Tibial nerve (tissue), 4 donors: ENCODE data around the gene RXRB. TPM values are rescaled to one million over a fixed set of nuclear protein-coding genes. Genes with fewer than 3 reads are reported as not detected.

Experiments used
- DNase-seq, 2 donors: peaks; one replicate each; pipeline ENCODE4 v3.0.0-alpha.2; 2019; ENCODE audit warnings: low spot score in 2 of 2
- H3K27ac ChIP-seq, 4 donors: fragments of 200-600 bp; sonication (generic) in 3 of 4; one replicate each; pipeline ENCODE4 v1.5.1; 2017 to 2019; ENCODE audit warnings: mild to moderate bottlenecking in 1 of 4
- H3K27me3 ChIP-seq, 2 donors: fragments of 200-600 bp; sonication (generic) in 1 of 2; one replicate each; pipeline versions ENCODE4 v1.5.1 to v1.6.0; 2017 to 2019
- H3K36me3 ChIP-seq, 3 donors: fragments of 200-600 bp; sonication (generic); one replicate each; pipeline ENCODE4 v1.5.1; 2018 to 2019
- H3K4me1 ChIP-seq, 4 donors: fragments of 200-600 bp; sonication (generic) in 3 of 4; one replicate each; pipeline ENCODE4 v1.5.1; 2017 to 2019
- H3K4me3 ChIP-seq, 4 donors: fragments of 200-600 bp; sonication (generic) in 3 of 4; one replicate each; pipeline ENCODE4 v1.5.1; 2017 to 2019; ENCODE audit warnings: mild to moderate bottlenecking in 1 of 4, moderate library complexity in 1 of 4
- H3K9me3 ChIP-seq, 4 donors: fragments of 200-600 bp; sonication (generic) in 3 of 4; one replicate each; pipeline ENCODE4 v1.5.1; 2017 to 2019
- EP300 ChIP-seq, 2 donors: sonication (generic); formaldehyde crosslinking; IDR thresholded peaks; one replicate each; pipeline ENCODE4 v1.6.1; 2017; ENCODE audit warnings: antibody characterized with exemption in 2 of 2, mild to moderate bottlenecking in 1 of 2
- POLR2A ChIP-seq, 2 donors: fragments of 450-650 bp; IDR thresholded peaks; one replicate each; pipeline ENCODE4 v1.6.1; 2017; ENCODE audit warnings: antibody characterized with exemption in 2 of 2, mild to moderate bottlenecking in 2 of 2, moderate library complexity in 2 of 2
- WGBS, 2 donors: methylation state at CpG; one replicate each; pipeline ENCODE4 v1.1.5; 2018; 5-methylcytosine and 5-hydroxymethylcytosine counted together
- total RNA-seq, 4 donors: library from RNA; depleted of rRNA; stranded (reverse); fragments of >200 nt; gene quantifications; one replicate each; pipeline ENCODE4 v1.1.0, GENCODE V29; 2016
- TF ChIP-seq, protein P1 (sequence below), 5 experiments: fragments of 200-600 bp in 3 of 5; fragments of 450-650 bp in 2 of 5; sonication (generic) in 3 of 5; IDR thresholded peaks; one replicate each; pipeline ENCODE4 v1.5.1; 2016 to 2019; ENCODE audit warnings: antibody characterized with exemption in 5 of 5, mild to moderate bottlenecking in 3 of 5, moderate library complexity in 2 of 5

Gene RXRB
- total RNA-seq, 4 donors from 2014 or later, result 34.3 to 64.7 (median 43.9) TPM

DNA sequence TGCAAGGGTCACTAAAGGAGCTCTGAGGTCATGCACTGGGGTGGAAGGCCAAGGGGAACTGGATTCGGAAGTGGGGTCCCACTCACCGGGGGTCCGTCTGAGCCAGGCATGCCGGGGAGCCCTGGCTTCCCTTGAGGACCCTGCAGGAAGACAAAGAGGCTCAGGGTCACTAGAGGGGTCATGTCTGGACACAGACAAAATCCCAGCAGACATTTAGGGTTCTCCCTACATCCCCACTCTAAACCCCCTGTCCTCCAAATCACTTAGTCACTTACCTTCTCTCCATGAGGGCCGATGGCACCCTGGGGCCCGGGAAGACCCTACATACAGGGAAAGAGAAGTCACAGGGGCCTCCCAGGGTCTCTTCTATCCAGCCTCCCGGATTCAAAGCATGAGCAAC is 23.6 kb downstream of the RXRB start:
- Histone ChIP-seq H3K4me1 (no peaks in the 10 kb centered on the region), H3K27me3 (no peaks in the 10 kb centered on the region), H3K4me3 (no peak overlapping the region), H3K9me3 (no peaks in the 10 kb centered on the region), H3K27ac (no peak overlapping the region), H3K36me3 (no peaks in the 10 kb centered on the region)
- 87 to 88% methylated on average over 7 of the region's 7 CpGs for WGBS, 2 donors
- TF ChIP-seq POLR2A (IDR thresholded peaks at IDR 0.05) (no peak), EP300 (IDR thresholded peaks at IDR 0.05) (no peak)
- TF ChIP-seq, protein P1, sequence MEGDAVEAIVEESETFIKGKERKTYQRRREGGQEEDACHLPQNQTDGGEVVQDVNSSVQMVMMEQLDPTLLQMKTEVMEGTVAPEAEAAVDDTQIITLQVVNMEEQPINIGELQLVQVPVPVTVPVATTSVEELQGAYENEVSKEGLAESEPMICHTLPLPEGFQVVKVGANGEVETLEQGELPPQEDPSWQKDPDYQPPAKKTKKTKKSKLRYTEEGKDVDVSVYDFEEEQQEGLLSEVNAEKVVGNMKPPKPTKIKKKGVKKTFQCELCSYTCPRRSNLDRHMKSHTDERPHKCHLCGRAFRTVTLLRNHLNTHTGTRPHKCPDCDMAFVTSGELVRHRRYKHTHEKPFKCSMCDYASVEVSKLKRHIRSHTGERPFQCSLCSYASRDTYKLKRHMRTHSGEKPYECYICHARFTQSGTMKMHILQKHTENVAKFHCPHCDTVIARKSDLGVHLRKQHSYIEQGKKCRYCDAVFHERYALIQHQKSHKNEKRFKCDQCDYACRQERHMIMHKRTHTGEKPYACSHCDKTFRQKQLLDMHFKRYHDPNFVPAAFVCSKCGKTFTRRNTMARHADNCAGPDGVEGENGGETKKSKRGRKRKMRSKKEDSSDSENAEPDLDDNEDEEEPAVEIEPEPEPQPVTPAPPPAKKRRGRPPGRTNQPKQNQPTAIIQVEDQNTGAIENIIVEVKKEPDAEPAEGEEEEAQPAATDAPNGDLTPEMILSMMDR (IDR thresholded peaks at IDR 0.05), result no peak
- DNase-seq, result no peak

DNA sequence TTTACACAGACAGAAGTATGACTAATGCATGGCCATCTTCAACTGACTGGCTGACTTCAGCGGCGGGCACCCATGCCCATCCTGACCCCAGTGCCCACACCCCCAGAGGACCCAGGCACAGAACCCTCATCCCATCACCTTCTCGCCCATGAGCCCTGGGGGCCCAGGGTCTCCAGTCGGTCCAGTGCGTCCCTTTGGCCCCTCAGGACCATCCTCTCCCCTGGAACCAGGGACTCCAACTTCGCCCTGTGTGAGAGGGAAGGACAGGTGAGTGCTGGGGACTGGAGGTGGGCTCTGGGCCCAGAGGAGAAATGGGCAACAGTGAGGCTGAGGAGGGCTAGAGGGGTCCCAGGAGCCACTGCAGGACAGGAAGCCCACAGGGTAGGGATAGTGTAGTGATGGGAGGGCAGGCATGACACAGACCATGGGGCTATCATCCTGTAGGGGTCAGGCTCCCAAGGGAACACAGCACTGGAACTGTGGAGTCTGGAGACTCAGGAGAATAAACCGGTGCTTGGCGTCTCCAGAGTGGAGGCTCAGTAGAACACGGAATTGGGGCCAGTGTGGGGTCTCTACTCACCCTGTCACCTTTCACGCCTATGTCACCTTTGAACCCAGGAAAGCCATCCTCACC is 24.9 kb downstream of the RXRB start:
- Histone ChIP-seq H3K4me3 (no peak overlapping the region), H3K27ac (no peak overlapping the region), H3K36me3 (no peaks in the 10 kb centered on the region), H3K4me1 (no peaks in the 10 kb centered on the region), H3K27me3 (no peaks in the 10 kb centered on the region), H3K9me3 (no peaks in the 10 kb centered on the region)
- no peak for DNase-seq
- TF ChIP-seq, protein P1 (IDR thresholded peaks at IDR 0.05), result no peak
- no peak for TF ChIP-seq POLR2A (IDR thresholded peaks at IDR 0.05)
- TF ChIP-seq EP300 (IDR thresholded peaks at IDR 0.05), result no peak
- WGBS, 2 donors, result 82 to 83% methylated on average over 10 of the region's 10 CpGs

DNA sequence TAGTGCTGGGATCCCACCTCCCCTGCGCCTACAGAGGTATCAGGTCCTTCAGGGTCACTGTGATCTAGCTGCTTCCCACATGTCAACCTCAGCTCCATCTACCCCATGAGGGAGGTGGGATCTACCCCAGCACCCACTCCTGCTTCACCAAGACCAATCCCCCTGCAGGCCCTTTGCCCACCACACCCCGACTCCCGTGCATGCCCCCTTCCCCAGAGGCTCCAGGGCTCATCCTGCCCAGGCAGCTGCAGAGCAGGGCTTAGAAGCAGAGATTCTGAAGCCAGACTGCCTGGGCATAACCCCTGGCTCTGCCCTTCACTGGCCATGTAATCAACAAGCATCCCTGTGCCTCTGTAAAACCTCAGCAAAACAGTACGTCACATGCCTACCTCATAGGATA is 25.7 kb downstream of the RXRB start:
- Histone ChIP-seq H3K27ac (no peak overlapping the region), H3K36me3 (no peaks in the 10 kb centered on the region), H3K9me3 (no peaks in the 10 kb centered on the region), H3K4me3 (no peak overlapping the region), H3K4me1 (no peaks in the 10 kb centered on the region), H3K27me3 (no peaks in the 10 kb centered on the region)
- no peak for DNase-seq
- TF ChIP-seq POLR2A (IDR thresholded peaks at IDR 0.05) (no peak), EP300 (IDR thresholded peaks at IDR 0.05) (no peak)
- TF ChIP-seq, protein P1 (IDR thresholded peaks at IDR 0.05), result no peak
- 85 to 88% methylated on average over 4 of the region's 4 CpGs for WGBS, 2 donors

DNA sequence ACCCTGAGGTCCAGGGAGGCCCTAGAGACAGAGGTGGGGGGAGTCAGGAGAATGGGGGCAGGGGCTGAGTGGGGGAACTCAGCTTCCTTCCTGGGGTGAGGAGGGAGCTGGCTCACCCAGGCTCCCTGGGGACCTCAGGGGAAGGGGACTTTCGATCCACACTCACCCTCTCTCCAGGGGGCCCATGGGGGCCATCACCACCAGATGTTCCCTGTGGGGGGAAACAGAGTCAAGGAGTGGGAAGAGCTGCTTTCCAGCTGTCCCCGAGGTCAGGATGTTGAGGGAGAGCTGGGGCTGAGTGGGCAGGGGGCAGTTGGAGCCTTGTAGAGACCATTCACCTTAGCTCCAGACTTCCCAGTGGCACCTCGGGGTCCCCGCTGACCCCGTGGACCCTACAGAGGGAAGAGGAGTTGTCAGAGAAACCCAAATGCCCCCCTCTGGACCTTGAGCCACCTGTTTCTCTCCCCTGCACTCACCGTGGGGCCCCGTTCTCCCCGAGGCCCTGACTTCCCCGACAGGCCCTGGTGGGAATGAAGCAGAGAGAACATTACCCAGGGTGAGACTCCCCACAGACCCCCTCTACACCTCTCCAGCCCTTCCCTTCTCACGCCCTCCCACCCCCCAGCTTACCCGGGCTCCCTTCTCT is 26.8 kb downstream of the RXRB start:
- Histone ChIP-seq H3K27me3 (no peaks in the 10 kb centered on the region), H3K4me3 (no peak overlapping the region), H3K27ac (no peak overlapping the region), H3K36me3 (no peaks in the 10 kb centered on the region), H3K4me1 (no peaks in the 10 kb centered on the region), H3K9me3 (no peaks in the 10 kb centered on the region)
- 67 to 68% methylated on average over 8 to 11 of the region's 11 CpGs for WGBS, 2 donors
- TF ChIP-seq, protein P1 (IDR thresholded peaks at IDR 0.05), result no peak
- no peak for TF ChIP-seq EP300 (IDR thresholded peaks at IDR 0.05)
- no peak for TF ChIP-seq POLR2A (IDR thresholded peaks at IDR 0.05)
- DNase-seq, result no peak

DNA sequence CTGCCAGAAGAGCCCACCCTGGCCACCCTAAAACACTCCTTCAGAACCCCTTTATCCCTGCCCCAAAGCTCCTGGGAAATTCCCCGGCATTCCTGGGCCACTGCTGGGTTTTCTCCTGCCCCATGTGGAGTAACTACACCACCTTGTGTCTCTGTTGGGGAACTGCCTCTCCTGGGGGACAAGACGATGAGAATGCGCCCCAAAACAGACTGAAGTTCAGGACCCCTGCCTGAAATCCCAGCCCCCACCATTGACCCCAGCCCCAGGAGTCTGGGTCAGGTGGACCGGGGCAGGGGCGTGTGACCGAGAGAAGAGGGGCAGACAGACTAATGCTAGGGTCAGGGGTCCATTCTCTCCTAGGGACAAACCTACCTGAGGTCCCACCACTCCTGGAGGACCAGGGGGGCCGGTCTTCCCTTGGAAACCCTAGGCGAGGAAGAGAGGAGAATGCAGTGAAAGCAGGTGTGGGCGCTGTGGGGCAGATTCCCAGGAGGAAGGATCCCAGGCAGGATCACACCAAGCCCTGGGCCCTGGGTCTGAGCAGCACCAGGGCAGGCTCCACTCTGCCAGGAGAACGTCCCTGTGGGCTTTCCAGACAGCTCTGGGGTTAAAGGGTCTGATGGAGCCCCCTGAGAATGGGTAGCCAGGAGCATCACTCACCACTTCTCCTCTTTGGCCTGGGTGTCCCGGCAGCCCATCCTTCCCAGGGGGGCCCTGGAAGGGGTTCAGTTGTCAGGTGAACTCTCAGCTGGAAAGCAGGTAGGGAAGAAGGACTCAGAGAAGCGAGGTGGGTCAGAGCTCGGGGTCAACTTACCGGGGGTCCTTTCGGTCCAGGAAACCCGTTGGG is 27.6 kb downstream of the RXRB start:
- no peak overlapping the region for H3K27ac ChIP-seq
- no peaks in the 10 kb centered on the region for H3K9me3 ChIP-seq
- TF ChIP-seq EP300 (IDR thresholded peaks at IDR 0.05), result no peak
- TF ChIP-seq, protein P1 (IDR thresholded peaks at IDR 0.05), result peak; percentile 29 to 45 (median 39)
- TF ChIP-seq POLR2A (IDR thresholded peaks at IDR 0.05), result no peak
- H3K4me3 ChIP-seq, result no peak overlapping the region
- WGBS, 2 donors, result 64 to 68% methylated on average over 16 of the region's 16 CpGs
- H3K36me3 ChIP-seq, result no peaks in the 10 kb centered on the region
- H3K4me1 ChIP-seq, result no peaks in the 10 kb centered on the region
- DNase-seq, result no peak
- H3K27me3 ChIP-seq, result no peaks in the 10 kb centered on the region
